Mesodermal cell (in vitro differentiated cells): ENCODE results near the gene TMEM143.

Source experiments
- H3K27ac ChIP-seq: 2 replicates; pipeline ENCODE4 v1.7.0; 2013; ENCODE audit warnings: mild to moderate bottlenecking, low read depth, low read length, moderate library complexity; ENCODE audit not compliant: severe bottlenecking
- H3K36me3 ChIP-seq: 2 replicates; pipeline ENCODE4 v1.7.1; 2013; ENCODE audit warnings: mild to moderate bottlenecking, low read length, moderate library complexity; ENCODE audit not compliant: control insufficient read depth, insufficient read depth
- H3K4me1 ChIP-seq: one replicate; pipeline ENCODE4 v1.7.1; 2013; ENCODE audit warnings: mild to moderate bottlenecking, low read length; ENCODE audit not compliant: insufficient read depth, control insufficient read depth, poor library complexity, severe bottlenecking
- H3K4me3 ChIP-seq: 2 replicates; pipeline ENCODE4 v1.7.0; 2013; ENCODE audit warnings: low read length, control low read depth, mild to moderate bottlenecking; ENCODE audit not compliant: insufficient read depth, poor library complexity, severe bottlenecking; ENCODE audit errors: extremely low read depth
- H3K9me3 ChIP-seq: 2 replicates; pipeline ENCODE4 v1.7.1; 2013; ENCODE audit warnings: mild to moderate bottlenecking, low read length, moderate library complexity; ENCODE audit not compliant: control insufficient read depth
- WGBS, 2 experiments: methylation state at CpG; one replicate each; pipeline ENCODE4 v1.1.5; 2013; ENCODE audit warnings: missing lambda C conversion rate in 2 of 2; ENCODE audit not compliant: insufficient coverage in 2 of 2; 5-methylcytosine and 5-hydroxymethylcytosine counted together

TMEM143 gene

DNA sequence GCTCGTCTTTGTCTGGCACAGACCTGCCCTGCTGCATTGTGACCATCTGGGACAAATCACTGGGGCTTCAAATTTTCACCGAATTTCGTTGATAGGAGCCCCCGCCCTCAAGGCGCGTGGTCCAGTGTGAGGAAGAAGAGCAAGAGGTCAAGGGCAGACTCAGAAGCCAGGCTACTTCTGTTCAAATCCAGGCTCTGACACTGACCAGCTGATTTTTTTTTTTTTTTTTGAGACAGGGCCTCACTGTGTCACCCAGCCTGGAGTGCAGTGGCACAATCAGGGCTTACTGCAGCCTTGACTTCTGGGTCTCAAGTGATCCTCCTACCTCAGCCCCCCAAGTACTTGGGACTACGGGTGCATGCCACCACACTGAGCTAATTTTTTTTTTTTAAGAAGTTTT, 7.6 kb upstream of the TMEM143 start:
- Histone ChIP-seq H3K36me3 (no peaks in the 10 kb centered on the region), H3K9me3 (no peaks in the 10 kb centered on the region), H3K4me1 (no peaks in the 10 kb centered on the region), H3K27ac (no peak overlapping the region), H3K4me3 (no peak overlapping the region)
- WGBS, 2 experiments: 88 to 93% methylated on average over 5 of the region's 7 CpGs

DNA sequence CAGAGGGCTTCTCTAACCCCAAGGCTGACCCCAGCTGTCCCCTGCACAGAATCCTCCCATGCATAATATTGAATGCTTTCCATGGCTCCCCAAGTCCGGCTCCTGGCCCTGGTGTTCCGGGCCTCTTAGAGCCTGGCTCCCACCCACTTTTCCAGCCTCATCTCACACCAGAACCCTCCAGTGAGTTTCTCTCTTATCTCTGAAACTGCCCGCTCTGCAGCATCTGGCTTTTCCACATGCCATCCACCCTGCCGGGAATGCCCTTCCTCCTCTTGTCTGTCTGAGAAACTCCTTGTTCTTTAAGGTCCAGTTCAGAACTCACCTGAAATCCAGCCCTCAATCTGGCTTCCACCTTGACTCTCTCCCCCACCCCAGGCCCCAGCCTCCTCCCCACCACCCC, 7.2 kb upstream of the TMEM143 start:
- Histone ChIP-seq H3K36me3 (no peaks in the 10 kb centered on the region), H3K4me1 (no peaks in the 10 kb centered on the region), H3K27ac (no peak overlapping the region), H3K4me3 (no peak overlapping the region), H3K9me3 (no peaks in the 10 kb centered on the region)
- WGBS, 2 experiments: 80 to 83% methylated on average over 4 of the region's 4 CpGs

DNA sequence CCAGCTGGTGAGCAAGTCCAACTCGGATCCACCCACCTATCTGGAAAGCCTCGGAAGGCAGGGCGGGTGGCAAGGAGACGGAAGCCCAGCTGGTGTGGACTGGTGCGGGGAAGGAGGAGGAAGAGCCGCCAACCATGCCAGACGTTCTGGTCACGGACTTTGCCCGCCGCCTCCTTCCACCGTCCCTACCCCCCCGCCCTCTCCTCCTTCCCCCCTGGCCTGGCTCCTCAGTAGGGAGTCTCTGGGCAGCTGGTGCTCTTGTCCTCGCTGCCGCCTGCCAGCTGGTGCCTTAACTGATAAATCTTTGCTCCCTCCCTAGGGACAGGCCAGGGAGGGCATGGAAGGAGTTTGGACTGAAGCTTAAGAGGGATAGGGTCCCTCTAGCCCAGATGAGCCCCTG, 5.2 kb upstream of the TMEM143 start:
- Histone ChIP-seq H3K36me3 (no peaks in the 10 kb centered on the region), H3K4me3 (no peak overlapping the region), H3K9me3 (peaks cover 5% of the 10 kb centered on the region), H3K4me1 (no peaks in the 10 kb centered on the region), H3K27ac (no peak overlapping the region)
- 65 to 94% methylated on average over 3 to 5 of the region's 14 CpGs for WGBS, 2 experiments

DNA sequence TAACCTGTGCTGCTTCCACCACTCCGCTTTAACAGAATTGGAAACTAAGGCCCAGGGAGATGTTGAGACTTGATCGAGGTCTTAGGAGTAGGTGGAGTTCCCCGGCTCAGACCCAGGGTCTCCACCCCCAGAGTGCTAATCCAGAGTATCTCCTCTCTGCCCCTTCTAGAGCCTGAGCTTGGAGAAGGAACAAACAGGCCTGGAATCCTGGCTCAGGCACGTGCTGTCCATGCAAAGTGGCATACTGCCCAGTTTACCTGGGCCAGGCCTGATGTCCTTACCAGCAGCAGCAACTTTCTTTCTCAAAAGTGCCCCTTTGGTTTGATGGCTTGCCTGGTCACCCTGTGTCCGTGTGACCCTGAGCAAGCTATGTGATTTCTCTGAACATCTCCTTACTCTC, 4.1 kb upstream of the TMEM143 start:
- H3K27ac ChIP-seq: no peak overlapping the region
- WGBS, 2 experiments: 91 to 94% methylated on average over 3 to 4 of the region's 5 CpGs
- H3K36me3 ChIP-seq: no peaks in the 10 kb centered on the region
- no peaks in the 10 kb centered on the region for H3K4me1 ChIP-seq
- H3K4me3 ChIP-seq: no peak overlapping the region
- peaks cover 5% of the 10 kb centered on the region for H3K9me3 ChIP-seq

DNA sequence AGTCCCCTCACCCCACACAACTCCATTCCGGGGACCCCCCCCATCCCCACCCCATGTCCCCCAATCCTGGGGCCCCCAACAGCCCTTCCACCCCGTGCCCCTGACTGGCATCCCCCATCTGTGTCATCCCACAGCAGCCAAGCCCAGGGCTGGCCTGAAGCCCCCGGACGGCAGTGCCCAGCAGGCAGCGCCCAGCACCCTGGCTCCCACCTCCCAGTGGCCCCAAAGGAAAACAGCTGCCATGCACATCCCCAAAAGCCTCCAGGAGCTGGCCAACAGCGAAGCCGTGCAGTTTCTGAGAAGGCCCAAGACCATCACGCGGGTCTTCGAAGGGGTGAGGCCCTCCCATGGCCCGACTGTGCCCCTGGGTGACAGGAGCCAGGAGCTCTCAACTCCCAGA, 1.9 kb upstream of the TMEM143 start:
- no peaks in the 10 kb centered on the region for H3K4me1 ChIP-seq
- no peak overlapping the region for H3K4me3 ChIP-seq
- no peak overlapping the region for H3K27ac ChIP-seq
- peaks cover 5% of the 10 kb centered on the region for H3K9me3 ChIP-seq
- no peaks in the 10 kb centered on the region for H3K36me3 ChIP-seq
- 95 to 96% methylated on average over 8 to 9 of the region's 11 CpGs for WGBS, 2 experiments

DNA sequence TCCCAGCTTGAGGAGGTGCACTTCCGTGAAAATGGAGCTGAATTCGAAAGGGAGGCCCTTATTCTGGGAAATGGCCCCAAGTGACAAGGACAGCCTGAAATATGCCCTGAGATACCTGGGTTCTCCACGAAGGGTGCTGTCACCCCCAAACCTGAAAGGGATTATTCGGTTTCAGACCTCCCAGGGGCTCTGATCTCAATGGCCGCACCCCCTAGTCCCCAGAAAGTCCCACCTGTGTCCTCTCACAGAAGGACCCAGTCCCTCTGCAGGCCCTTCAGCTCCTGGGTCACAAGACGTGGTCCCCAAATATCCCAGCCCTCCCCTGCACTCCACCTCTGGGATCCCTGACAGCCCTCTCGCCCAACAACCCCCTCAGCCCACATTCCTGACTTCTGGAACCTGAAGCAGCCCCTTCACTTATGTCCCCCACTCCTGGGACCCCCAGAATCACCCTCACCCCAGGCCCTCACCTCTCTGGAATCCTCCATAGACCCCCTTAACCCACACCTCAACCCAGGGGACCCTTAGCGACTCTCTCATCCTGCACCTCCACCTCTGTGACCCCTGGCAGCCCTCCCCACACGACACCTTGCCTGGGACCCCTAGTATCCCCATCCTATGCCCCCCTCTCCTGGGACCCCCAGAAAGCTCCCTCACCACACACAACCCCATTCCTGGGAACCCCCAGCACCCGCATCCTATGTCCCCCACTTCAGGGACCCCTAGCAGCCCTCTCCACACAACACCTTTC, 1.0 kb upstream of the TMEM143 start:
- Histone ChIP-seq H3K4me3 (peak overlapping the region; percentile 53), H3K4me1 (no peaks in the 10 kb centered on the region), H3K9me3 (peaks cover 5% of the 10 kb centered on the region), H3K36me3 (no peaks in the 10 kb centered on the region), H3K27ac (no peak overlapping the region)
- 82 to 89% methylated on average over 9 of the region's 10 CpGs for whole genome bisulfite sequencing, 2 experiments

DNA sequence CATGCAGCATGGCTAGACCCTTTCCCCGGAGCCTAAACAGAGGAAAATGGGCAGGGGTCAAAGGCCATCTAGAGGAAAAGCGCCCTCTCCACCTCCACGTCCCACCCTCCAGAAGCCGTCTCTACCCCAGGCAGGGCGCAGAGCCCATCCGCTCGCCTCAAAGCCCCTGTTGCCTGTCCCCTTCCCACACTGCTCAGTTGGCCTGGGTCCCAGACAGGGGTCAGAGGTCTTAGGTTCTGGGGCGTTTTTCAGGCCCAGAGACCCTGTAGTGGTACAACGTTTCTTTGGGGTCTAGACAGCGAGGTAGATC, 285 bp downstream of the TMEM143 start:
- peaks cover 5% of the 10 kb centered on the region for H3K9me3 ChIP-seq
- WGBS, 2 experiments: 0 to 5% methylated on average over 8 to 9 of the region's 10 CpGs
- peak overlapping the region; percentile 53 for H3K4me3 ChIP-seq
- no peaks in the 10 kb centered on the region for H3K36me3 ChIP-seq
- H3K27ac ChIP-seq: peak overlapping the region; percentile 73
- H3K4me1 ChIP-seq: no peaks in the 10 kb centered on the region

DNA sequence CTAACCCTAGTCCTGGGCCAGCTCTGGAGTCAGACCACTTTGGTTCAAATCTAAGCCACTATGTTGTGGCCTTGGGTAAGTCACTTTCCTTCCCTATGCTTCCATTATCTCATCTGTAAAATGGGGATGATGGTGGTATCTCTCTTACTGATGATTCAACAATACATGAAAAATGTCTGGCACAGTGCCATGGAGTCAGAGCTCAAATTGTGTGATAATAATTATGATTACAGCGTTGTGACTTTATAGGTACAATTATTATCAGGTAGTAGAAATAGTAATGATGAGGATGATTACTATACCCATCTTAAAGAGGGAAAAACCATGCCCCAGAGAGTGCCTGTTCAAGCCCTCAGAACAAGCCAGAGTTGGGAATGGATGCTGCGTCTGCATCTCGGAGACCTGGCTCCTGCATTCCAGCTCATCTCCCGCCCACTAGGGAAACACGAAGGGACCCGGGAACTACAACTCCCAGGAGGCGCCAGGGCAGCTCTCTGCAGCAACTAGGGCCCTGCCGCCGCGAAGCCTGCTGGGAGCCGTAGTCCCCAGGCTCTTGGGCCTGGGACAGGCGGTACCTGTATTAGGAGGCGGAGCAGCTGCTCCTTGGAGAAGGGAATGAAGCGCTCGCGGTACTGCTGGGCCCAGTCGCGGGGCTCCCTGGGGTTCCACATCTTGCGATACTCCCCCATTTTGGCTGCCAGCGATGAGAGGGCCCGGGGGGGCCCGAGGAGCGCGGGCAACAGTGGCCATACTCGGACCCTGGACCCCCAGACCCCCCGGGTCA, 832 bp downstream of the TMEM143 start:
- Histone ChIP-seq H3K36me3 (no peaks in the 10 kb centered on the region), H3K27ac (peak overlapping the region; percentile 73), H3K4me3 (peak overlapping the region; percentile 53), H3K4me1 (no peaks in the 10 kb centered on the region), H3K9me3 (peaks cover 5% of the 10 kb centered on the region)
- 1 to 6% methylated on average over 24 to 25 of the region's 26 CpGs for WGBS, 2 experiments

DNA sequence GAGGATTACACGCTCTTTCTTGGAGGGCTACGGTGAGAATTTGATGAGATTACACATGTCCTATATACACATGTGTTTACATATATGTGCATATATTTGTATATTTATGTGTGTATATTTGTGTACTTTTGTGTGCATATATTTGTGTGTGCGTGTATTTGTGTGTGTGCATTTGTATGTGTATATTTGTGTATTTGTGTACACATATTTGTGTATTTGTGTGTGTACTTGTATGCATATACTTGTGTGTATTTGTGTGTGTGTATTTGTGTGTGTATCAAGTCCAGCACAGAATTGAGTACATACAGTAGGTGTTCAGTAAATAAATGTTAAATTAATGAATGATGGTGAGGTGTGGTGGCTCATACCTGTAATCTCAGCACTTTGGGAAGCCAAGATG, 1.8 kb downstream of the TMEM143 start:
- no peak overlapping the region for H3K27ac ChIP-seq
- H3K36me3 ChIP-seq: no peaks in the 10 kb centered on the region
- H3K4me1 ChIP-seq: no peaks in the 10 kb centered on the region
- peaks cover 5% of the 10 kb centered on the region for H3K9me3 ChIP-seq
- WGBS, 2 experiments: 90 to 93% methylated on average over 1 of the region's 3 CpGs
- no peak overlapping the region for H3K4me3 ChIP-seq

DNA sequence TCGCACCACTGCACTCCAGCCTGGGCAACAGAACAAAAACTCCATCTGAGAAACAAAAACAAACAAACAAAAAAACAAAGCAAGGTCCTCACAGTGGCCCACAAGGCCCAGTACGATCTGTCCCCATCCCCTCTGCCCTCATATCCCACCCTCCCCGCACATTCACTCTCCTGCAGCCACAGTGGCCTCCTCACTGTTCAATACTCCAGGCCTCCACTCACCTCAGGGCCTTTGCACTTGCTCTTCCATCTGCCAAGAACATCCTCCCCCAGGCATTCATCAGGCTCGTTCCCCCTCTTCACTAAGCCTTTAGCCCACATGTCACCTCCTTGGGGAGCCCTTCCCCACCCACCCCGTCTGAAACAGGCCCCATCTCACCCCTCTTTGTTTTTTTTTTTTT, 4.6 kb downstream of the TMEM143 start:
- no peaks in the 10 kb centered on the region for H3K36me3 ChIP-seq
- H3K9me3 ChIP-seq: no peaks in the 10 kb centered on the region
- WGBS, 2 experiments: 73 to 96% methylated on average over 3 to 4 of the region's 5 CpGs
- H3K27ac ChIP-seq: no peak overlapping the region
- no peak overlapping the region for H3K4me3 ChIP-seq
- peaks cover 12% of the 10 kb centered on the region for H3K4me1 ChIP-seq

DNA sequence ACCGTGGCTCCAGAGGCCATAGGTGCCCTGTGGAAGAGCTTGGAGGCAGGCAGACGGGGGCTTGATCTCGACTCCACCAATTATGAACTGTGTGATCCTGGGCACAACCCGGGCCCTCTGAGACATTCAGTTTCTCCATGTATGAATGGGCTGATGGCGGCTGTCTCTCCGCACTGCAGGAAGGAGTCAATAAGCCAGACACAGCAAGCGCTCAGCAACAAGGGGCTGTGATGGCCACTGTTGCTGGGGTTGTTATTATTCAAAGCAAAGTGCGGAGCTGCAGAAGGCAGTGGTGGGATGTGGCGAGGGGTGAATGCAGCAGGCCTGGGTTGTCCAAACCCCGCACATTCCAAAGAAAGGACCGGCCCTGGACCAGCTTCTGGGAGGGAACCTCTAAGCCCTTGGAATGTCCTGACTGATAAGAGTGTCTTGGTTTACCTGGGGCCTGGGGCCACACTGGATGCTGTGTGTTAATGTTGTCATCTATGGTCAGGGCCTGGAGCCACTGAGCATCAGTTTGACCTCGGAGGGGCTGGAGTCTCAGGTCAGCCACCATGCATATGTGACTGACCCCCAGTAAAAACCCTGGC, 8.3 kb downstream of the TMEM143 start:
- H3K27ac ChIP-seq: peak overlapping the region; percentile 84
- H3K9me3 ChIP-seq: no peaks in the 10 kb centered on the region
- H3K36me3 ChIP-seq: no peaks in the 10 kb centered on the region
- WGBS, 2 experiments: 82% methylated on average over 12 of the region's 12 CpGs
- no peak overlapping the region for H3K4me3 ChIP-seq
- H3K4me1 ChIP-seq: peaks cover 15% of the 10 kb centered on the region
